Occipital lobe (tissue), 2 donors: Measurements from ENCODE around the gene FAM184B. TPM values are rescaled to one million over a fixed set of nuclear protein-coding genes. Genes with fewer than 3 reads are reported as not detected.

ENCODE experiments used
- DNase-seq: peaks from one replicate; lab custom pipeline; 2025; lab: John Stamatoyannopoulos, UW
- total RNA-seq: library from RNA; depleted of rRNA; stranded (reverse); fragments of >200 nt; gene quantifications from one replicate; pipeline ENCODE4 v1.2.3, GENCODE V29; 2014

The FAM184B gene
- 3.6 TPM for total RNA-seq

GRCh38 chr4:17781300-17782287 is at the start of gene FAM184B:
Gene FAM184B, minus strand, starts transcription at chr4:17781621. Its CDS starts 322 bp downstream, at chr4:17781299.
- no peak for DNase-seq

- no peak for DNase-seq
Measured at GRCh38 chr4:17823871-17824669, 42.6 kb upstream of the FAM184B start.

GRCh38 chr4:17817027-17817426 is 35.6 kb upstream of the FAM184B start:
- no peak for DNase-seq

- no peak for DNase-seq
Measured at GRCh38 chr4:17816142-17816541, 34.7 kb upstream of the FAM184B start.

- no peak for DNase-seq
Measured at GRCh38 chr4:17814140-17814539, 32.7 kb upstream of the FAM184B start.

GRCh38 chr4:17812801-17813200 is 31.4 kb upstream of the FAM184B start:
- DNase-seq: no peak

- no peak for DNase-seq
Measured at GRCh38 chr4:17812125-17812524, 30.7 kb upstream of the FAM184B start.

GRCh38 chr4:17811078-17811603 is 29.7 kb upstream of the FAM184B start:
- DNase-seq: no peak

- DNase-seq: peak; percentile 99
Measured at GRCh38 chr4:17810260-17811077, 29.0 kb upstream of the FAM184B start, which contains the start of the genes DCAF16 and NCAPG. Gene DCAF16, minus strand, starts transcription at chr4:17810757. Its CDS starts 6,616 bp downstream, at chr4:17804141. Gene NCAPG, plus strand, starts transcription at chr4:17810979. Its CDS starts 99 bp downstream, at chr4:17811078.

GRCh38 chr4:17809667-17810066 is 28.2 kb upstream of the FAM184B start:
- DNase-seq: no peak

GRCh38 chr4:17807446-17807845 is 26.0 kb upstream of the FAM184B start:
- no peak for DNase-seq

GRCh38 chr4:17805580-17806155 is 24.2 kb upstream of the FAM184B start:
- no peak for DNase-seq

- no peak for DNase-seq
Measured at GRCh38 chr4:17797808-17798207, 16.4 kb upstream of the FAM184B start.

- no peak for DNase-seq
Measured at GRCh38 chr4:17794730-17795129, 13.3 kb upstream of the FAM184B start.

GRCh38 chr4:17788956-17789355 is 7.5 kb upstream of the FAM184B start:
- no peak for DNase-seq

GRCh38 chr4:17787315-17787714 is 5.9 kb upstream of the FAM184B start:
- DNase-seq: no peak

GRCh38 chr4:17786567-17786966 is 5.1 kb upstream of the FAM184B start:
- DNase-seq: no peak

GRCh38 chr4:17785858-17786257 is 4.4 kb upstream of the FAM184B start:
- DNase-seq: no peak

- no peak for DNase-seq
Measured at GRCh38 chr4:17780501-17781299, 721 bp downstream of the FAM184B start.

- DNase-seq: no peak
Measured at GRCh38 chr4:17778431-17778830, 3.0 kb downstream of the FAM184B start.
